Right atrium auricular region (tissue), 2 donors: Measurements from ENCODE around the gene CHI3L2. TPM values are rescaled to one million over a fixed set of nuclear protein-coding genes. Genes with fewer than 3 reads are reported as not detected.

Experiments used
- DNase-seq: peaks from one replicate; pipeline ENCODE4 v3.0.0-alpha.2; 2019; ENCODE audit warnings: low spot score
- H3K27ac ChIP-seq, 2 donors: fragments of 200-600 bp; sonication (generic); 1 replicate in 1 of 2; 2 replicates in 1 of 2; pipeline ENCODE4 v1.5.1; 2016 to 2019
- H3K27me3 ChIP-seq, 2 donors: fragments of 200-600 bp; sonication (generic); one replicate each; pipeline versions ENCODE4 v1.5.1 to v1.6.0; 2017 to 2019
- H3K36me3 ChIP-seq: fragments of 200-600 bp; sonication (generic); one replicate; pipeline ENCODE4 v1.5.1; 2016
- H3K4me1 ChIP-seq, 2 donors: fragments of 200-600 bp; sonication (generic); one replicate each; pipeline versions ENCODE4 v1.5.1 to v1.6.0; 2017 to 2019
- H3K4me3 ChIP-seq, 2 donors: fragments of 200-600 bp; sonication (generic); 1 replicate in 1 of 2; 2 replicates in 1 of 2; pipeline ENCODE4 v1.5.1; 2017 to 2019; ENCODE audit warnings: mild to moderate bottlenecking in 1 of 2, moderate library complexity in 1 of 2
- H3K9me3 ChIP-seq, 2 donors: fragments of 200-600 bp; sonication (generic); one replicate each; pipeline ENCODE4 v1.5.1; 2019
- CTCF ChIP-seq, 2 donors: fragments of 200-600 bp; sonication (generic); IDR thresholded peaks; one replicate each; pipeline ENCODE4 v1.5.1; 2019; ENCODE audit warnings: antibody characterized with exemption in 2 of 2
- total RNA-seq, 2 donors: library from RNA; depleted of rRNA; stranded (reverse); fragments of >200 nt; gene quantifications; one replicate each; pipeline ENCODE4 v1.1.0, GENCODE V29; 2016

Gene CHI3L2
- total RNA-seq, 2 donors from 2014 or later, result 0.52 to 9.9 TPM

- no peak for DNase-seq
- H3K9me3 ChIP-seq, result no peaks in the 10 kb centered on the region
- no peak overlapping the region for H3K27ac ChIP-seq
- no peak overlapping the region for H3K4me3 ChIP-seq
- no peaks in the 10 kb centered on the region for H3K36me3 ChIP-seq
- no peak for TF ChIP-seq CTCF (IDR thresholded peaks at IDR 0.05)
- H3K27me3 ChIP-seq, result no peaks in the 10 kb centered on the region
- no peaks in the 10 kb centered on the region for H3K4me1 ChIP-seq
Measured at GRCh38 chr1:111209622-111210021, 17.9 kb upstream of the CHI3L2 start.

GRCh38 chr1:111211921-111212320, 15.6 kb upstream of the CHI3L2 start:
- no peaks in the 10 kb centered on the region for H3K27me3 ChIP-seq
- DNase-seq, result no peak
- H3K27ac ChIP-seq, result no peak overlapping the region
- no peak for TF ChIP-seq CTCF (IDR thresholded peaks at IDR 0.05)
- H3K4me3 ChIP-seq, result no peak overlapping the region
- no peaks in the 10 kb centered on the region for H3K36me3 ChIP-seq
- no peaks in the 10 kb centered on the region for H3K4me1 ChIP-seq
- H3K9me3 ChIP-seq, result no peaks in the 10 kb centered on the region

- Histone ChIP-seq H3K27me3 (no peaks in the 10 kb centered on the region), H3K4me3 (no peak overlapping the region), H3K36me3 (no peaks in the 10 kb centered on the region), H3K27ac (no peak overlapping the region), H3K4me1 (no peaks in the 10 kb centered on the region), H3K9me3 (no peaks in the 10 kb centered on the region)
- DNase-seq, result no peak
- TF ChIP-seq CTCF (IDR thresholded peaks at IDR 0.05), result no peak
Measured at GRCh38 chr1:111212634-111213335, 14.7 kb upstream of the CHI3L2 start.

- no peaks in the 10 kb centered on the region for H3K4me1 ChIP-seq
- H3K9me3 ChIP-seq, result no peaks in the 10 kb centered on the region
- no peaks in the 10 kb centered on the region for H3K27me3 ChIP-seq
- DNase-seq, result no peak
- TF ChIP-seq CTCF (IDR thresholded peaks at IDR 0.05), result no peak
- no peak overlapping the region for H3K4me3 ChIP-seq
- H3K36me3 ChIP-seq, result no peaks in the 10 kb centered on the region
- H3K27ac ChIP-seq, result no peak overlapping the region
Measured at GRCh38 chr1:111213412-111213811, 14.1 kb upstream of the CHI3L2 start.

- Histone ChIP-seq H3K4me3 (no peak overlapping the region), H3K9me3 (no peaks in the 10 kb centered on the region), H3K27ac (no peak overlapping the region), H3K36me3 (no peaks in the 10 kb centered on the region), H3K4me1 (no peaks in the 10 kb centered on the region), H3K27me3 (no peaks in the 10 kb centered on the region)
- no peak for DNase-seq
- no peak for TF ChIP-seq CTCF (IDR thresholded peaks at IDR 0.05)
Measured at GRCh38 chr1:111214074-111214801, 13.3 kb upstream of the CHI3L2 start.
